Peyer's patch (tissue), 4 donors: Measurements from ENCODE around the gene ATP8A1. TPM values are rescaled to one million over a fixed set of nuclear protein-coding genes. Genes with fewer than 3 reads are reported as not detected.

ENCODE experiments used
- DNase-seq, 3 donors: peaks; one replicate each; pipeline ENCODE4 v3.0.0-alpha.2; 2017 to 2019
- H3K27ac ChIP-seq, 4 donors: fragments of 200-600 bp; sonication (generic); one replicate each; pipeline ENCODE4 v1.5.1; 2016 to 2019
- H3K27me3 ChIP-seq, 2 donors: fragments of 200-600 bp; sonication (generic); one replicate each; pipeline ENCODE4 v1.5.1; 2019
- H3K36me3 ChIP-seq, 3 donors: fragments of 200-600 bp; sonication (generic); one replicate each; pipeline ENCODE4 v1.5.1; 2016 to 2019
- H3K4me1 ChIP-seq, 4 donors: fragments of 200-600 bp; sonication (generic); one replicate each; pipeline ENCODE4 v1.5.1; 2016 to 2019
- H3K4me3 ChIP-seq, 4 donors: fragments of 200-600 bp; sonication (generic); 1 replicate in 3 of 4; 2 replicates in 1 of 4; pipeline ENCODE4 v1.5.1; 2016 to 2019; ENCODE audit warnings: mild to moderate bottlenecking in 1 of 4
- H3K9me3 ChIP-seq, 4 donors: fragments of 200-600 bp; sonication (generic); one replicate each; pipeline ENCODE4 v1.5.1; 2016 to 2019; ENCODE audit warnings: mild to moderate bottlenecking in 1 of 4
- POLR2A ChIP-seq, 2 donors: fragments of 450-650 bp; IDR thresholded peaks; one replicate each; pipeline ENCODE4 v1.5.1; 2017; ENCODE audit warnings: antibody characterized with exemption in 2 of 2, mild to moderate bottlenecking in 2 of 2, moderate library complexity in 2 of 2
- total RNA-seq, 4 donors: library from RNA; depleted of rRNA; stranded (reverse); fragments of >200 nt; gene quantifications; one replicate each; pipeline ENCODE4 v1.1.0, GENCODE V29; 2016
- TF ChIP-seq, protein P1 (sequence below), 6 experiments: fragments of 450-650 bp in 4 of 6; fragments of 200-600 bp in 2 of 6; sonication (generic) in 1 of 6; IDR thresholded peaks; one replicate each; pipeline ENCODE4 v1.5.1; 2017 to 2019; ENCODE audit warnings: antibody characterized with exemption in 6 of 6, mild to moderate bottlenecking in 3 of 6, moderate library complexity in 1 of 6

ATP8A1 gene
- total RNA-seq, 4 donors from 2014 or later = 71.0 to 172 (median 158) TPM

DNA sequence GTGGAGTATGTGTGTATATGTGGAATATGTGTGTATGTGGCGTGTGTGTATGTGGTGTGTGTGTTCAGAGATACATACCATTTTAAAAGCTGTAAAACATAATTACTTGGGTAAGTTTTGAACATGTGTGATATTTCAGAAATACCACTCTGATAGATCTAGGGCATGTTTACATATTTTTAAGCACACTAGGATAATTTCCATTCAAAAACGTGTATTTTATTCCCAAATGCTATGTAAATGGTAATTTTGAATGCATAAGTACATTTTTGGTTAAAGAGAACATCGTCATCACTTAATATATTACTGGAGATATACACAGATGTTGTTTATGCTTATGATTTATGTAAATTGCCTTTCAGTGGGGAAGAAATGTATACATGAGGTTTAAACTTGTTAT lies 294.3 kb downstream of the ATP8A1 start:
- no peaks in the 10 kb centered on the region for H3K9me3 ChIP-seq
- no peak for DNase-seq
- H3K36me3 ChIP-seq = no peaks in the 10 kb centered on the region
- H3K27me3 ChIP-seq = no peaks in the 10 kb centered on the region
- no peak overlapping the region for H3K4me3 ChIP-seq
- H3K4me1 ChIP-seq = no peaks in the 10 kb centered on the region
- no peak overlapping the region for H3K27ac ChIP-seq
- TF ChIP-seq, protein P1, sequence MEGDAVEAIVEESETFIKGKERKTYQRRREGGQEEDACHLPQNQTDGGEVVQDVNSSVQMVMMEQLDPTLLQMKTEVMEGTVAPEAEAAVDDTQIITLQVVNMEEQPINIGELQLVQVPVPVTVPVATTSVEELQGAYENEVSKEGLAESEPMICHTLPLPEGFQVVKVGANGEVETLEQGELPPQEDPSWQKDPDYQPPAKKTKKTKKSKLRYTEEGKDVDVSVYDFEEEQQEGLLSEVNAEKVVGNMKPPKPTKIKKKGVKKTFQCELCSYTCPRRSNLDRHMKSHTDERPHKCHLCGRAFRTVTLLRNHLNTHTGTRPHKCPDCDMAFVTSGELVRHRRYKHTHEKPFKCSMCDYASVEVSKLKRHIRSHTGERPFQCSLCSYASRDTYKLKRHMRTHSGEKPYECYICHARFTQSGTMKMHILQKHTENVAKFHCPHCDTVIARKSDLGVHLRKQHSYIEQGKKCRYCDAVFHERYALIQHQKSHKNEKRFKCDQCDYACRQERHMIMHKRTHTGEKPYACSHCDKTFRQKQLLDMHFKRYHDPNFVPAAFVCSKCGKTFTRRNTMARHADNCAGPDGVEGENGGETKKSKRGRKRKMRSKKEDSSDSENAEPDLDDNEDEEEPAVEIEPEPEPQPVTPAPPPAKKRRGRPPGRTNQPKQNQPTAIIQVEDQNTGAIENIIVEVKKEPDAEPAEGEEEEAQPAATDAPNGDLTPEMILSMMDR (IDR thresholded peaks at IDR 0.05) = no peak
- no peak for TF ChIP-seq POLR2A (IDR thresholded peaks at IDR 0.05)

GRCh38 chr4:42361456-42361855 lies 295.4 kb downstream of the ATP8A1 start:
- DNase-seq = no peak

GRCh38 chr4:42360256-42360669 lies 296.6 kb downstream of the ATP8A1 start:
- Histone ChIP-seq H3K9me3 (no peaks in the 10 kb centered on the region), H3K27ac (no peak overlapping the region), H3K4me1 (no peaks in the 10 kb centered on the region), H3K27me3 (no peaks in the 10 kb centered on the region), H3K36me3 (no peaks in the 10 kb centered on the region), H3K4me3 (no peak overlapping the region)
- no peak for DNase-seq
- TF ChIP-seq POLR2A (IDR thresholded peaks at IDR 0.05) = no peak
- TF ChIP-seq, protein P1 (IDR thresholded peaks at IDR 0.05) = no peak

More at GRCh38 chr4:42361456-42361855, 295.4 kb downstream of the ATP8A1 start:
- no peaks in the 10 kb centered on the region for H3K36me3 ChIP-seq
- H3K27me3 ChIP-seq = no peaks in the 10 kb centered on the region
- H3K4me1 ChIP-seq = no peaks in the 10 kb centered on the region
- no peaks in the 10 kb centered on the region for H3K9me3 ChIP-seq
- TF ChIP-seq, protein P1 (IDR thresholded peaks at IDR 0.05) = no peak
- no peak for TF ChIP-seq POLR2A (IDR thresholded peaks at IDR 0.05)
- H3K27ac ChIP-seq = no peak overlapping the region
- H3K4me3 ChIP-seq = no peak overlapping the region

DNA sequence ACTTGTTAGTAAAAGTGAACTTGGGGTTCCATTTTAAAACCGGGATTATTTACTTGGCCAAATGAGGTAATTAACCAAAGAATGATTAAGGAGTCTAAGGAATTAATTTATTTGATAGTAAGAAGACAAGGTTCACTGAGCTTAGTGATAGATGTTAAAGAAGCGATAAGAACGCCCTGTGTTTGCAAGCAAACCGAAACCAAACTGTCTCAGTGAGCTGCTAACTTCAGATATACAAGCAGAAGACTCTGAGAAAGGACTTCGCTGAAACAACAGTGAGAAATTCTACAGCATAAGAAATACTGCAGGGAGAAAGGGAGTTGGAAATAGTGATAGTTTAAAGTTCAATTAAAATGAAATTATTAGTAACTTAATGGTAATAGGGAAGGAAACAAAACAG lies 297.2 kb downstream of the ATP8A1 start:
- TF ChIP-seq, protein P1 (IDR thresholded peaks at IDR 0.05) = no peak
- TF ChIP-seq POLR2A (IDR thresholded peaks at IDR 0.05) = no peak
- Histone ChIP-seq H3K4me3 (no peak overlapping the region), H3K9me3 (no peaks in the 10 kb centered on the region), H3K27me3 (no peaks in the 10 kb centered on the region), H3K4me1 (no peaks in the 10 kb centered on the region), H3K27ac (peak overlapping the region in 1 of 4 donors; percentile 12), H3K36me3 (no peaks in the 10 kb centered on the region)
- DNase-seq = no peak

Other genes starting within 250 kb of the ATP8A1 start
- gene GRXCR1, start 235.6 kb upstream of the ATP8A1 start, total RNA-seq = not detected